HepG2 (cell line): ENCODE data around the gene ALG11. TPM values are rescaled to one million over a fixed set of nuclear protein-coding genes. Genes with fewer than 3 reads are reported as not detected.

ENCODE experiments used
- ARID2 ChIP-seq: sonication (generic); formaldehyde crosslinking; IDR thresholded peaks from 2 replicates; pipeline ENCODE4 v1.8.1; 2022; ENCODE audit warnings: mild to moderate bottlenecking, missing genetic modification reagents, borderline replicate concordance
- FOXJ3 ChIP-seq: sonication (generic); formaldehyde crosslinking; IDR thresholded peaks from 2 replicates; pipeline ENCODE4 v1.4.0; 2020; ENCODE audit warnings: missing genetic modification reagents, mild to moderate bottlenecking, borderline replicate concordance
- FOXP1 ChIP-seq, 2 experiments: fragments of 450-650 bp in 1 of 2; IDR thresholded peaks; 2 replicates each; pipeline ENCODE4 v1.6.1; 2017 to 2018; ENCODE audit warnings: antibody characterized with exemption in 1 of 2
- HOXA3 ChIP-seq: sonication (generic); formaldehyde crosslinking; IDR thresholded peaks from 2 replicates; pipeline ENCODE4 v1.5.0; 2020; ENCODE audit warnings: missing genetic modification reagents
- MED1 ChIP-seq: sonication (generic); formaldehyde crosslinking; IDR thresholded peaks from 2 replicates; pipeline ENCODE4 v1.4.0; 2020; ENCODE audit warnings: missing genetic modification reagents
- NFYB ChIP-seq: sonication (generic); formaldehyde crosslinking; IDR thresholded peaks from 2 replicates; pipeline ENCODE4 v1.4.0; 2020; ENCODE audit warnings: missing genetic modification reagents
- NR2F6 ChIP-seq, 2 experiments: IDR thresholded peaks; 2 replicates each; pipeline ENCODE4 v1.6.1; 2016; ENCODE audit warnings: antibody characterized with exemption in 1 of 2, mild to moderate bottlenecking in 1 of 2
- PCBP2 ChIP-seq: fragments of 200-400 bp; formaldehyde crosslinking; optimal IDR thresholded peaks from 2 replicates; pipeline ENCODE3; 2018; ENCODE audit warnings: low read length, low read depth; ENCODE audit not compliant: poor library complexity, severe bottlenecking
- RBM22 ChIP-seq: fragments of 200-400 bp; formaldehyde crosslinking; optimal IDR thresholded peaks from 2 replicates; pipeline ENCODE3; 2017; ENCODE audit warnings: mild to moderate bottlenecking, low read length, moderate library complexity
- RXRB ChIP-seq: IDR thresholded peaks from 2 replicates; pipeline ENCODE4 v1.6.1; 2016; ENCODE audit warnings: borderline replicate concordance, missing genetic modification reagents, missing compliant biosample characterization
- SAP130 ChIP-seq: IDR thresholded peaks from 2 replicates; pipeline ENCODE4 v1.6.1; 2016; ENCODE audit warnings: low read depth
- ZBTB7A ChIP-seq: sonication (generic); formaldehyde crosslinking; IDR thresholded peaks from 2 replicates; pipeline ENCODE4 v1.8.0; 2022; ENCODE audit warnings: mild to moderate bottlenecking, missing genetic modification reagents
- ZKSCAN8 ChIP-seq: IDR thresholded peaks from 2 replicates; pipeline ENCODE4 v1.6.1; 2016; ENCODE audit warnings: borderline replicate concordance, missing genetic modification reagents, missing compliant biosample characterization
- ZNF292 ChIP-seq: sonication (generic); formaldehyde crosslinking; IDR thresholded peaks from 2 replicates; pipeline ENCODE4 v1.8.1; 2022; ENCODE audit warnings: mild to moderate bottlenecking, low read depth, missing genetic modification reagents, borderline replicate concordance
- ZNF776 ChIP-seq: sonication (generic); formaldehyde crosslinking; IDR thresholded peaks from 2 replicates; pipeline ENCODE4 v1.4.0; 2020; ENCODE audit warnings: mild to moderate bottlenecking, missing genetic modification reagents
- ZSCAN29 ChIP-seq: sonication (generic); formaldehyde crosslinking; conservative IDR thresholded peaks from 2 replicates; pipeline ENCODE4 v1.4.0; 2020; ENCODE audit warnings: mild to moderate bottlenecking, missing genetic modification reagents
- polyA plus RNA-seq, 8 experiments: library from polyadenylated mRNA; depleted of rRNA in 3 of 8; stranded (reverse) in 7 of 8; unstranded in 1 of 8; fragments of >200 nt; fragmentation: Illumina TruSeq in 4 of 8; extraction: Trizol in 4 of 8; gene quantifications; 2 replicates each; pipeline versions ENCODE4 v1.2.1 to v1.2.3, GENCODE V29; 2011 to 2016; ENCODE audit warnings: low read depth in 4 of 8, missing spikeins in 1 of 8, mixed read lengths in 1 of 8; ENCODE audit not compliant: insufficient read depth in 1 of 8
- total RNA-seq, 5 experiments: library from RNA; depleted of rRNA; stranded (reverse); fragments of >200 nt; fragmentation: Illumina TruSeq; extraction: Trizol; gene quantifications; 2 replicates each; pipeline ENCODE4 v1.2.3, GENCODE V29; 2016; ENCODE audit warnings: low read depth in 1 of 5
- TF ChIP-seq, protein P1 (sequence below): IDR thresholded peaks from 2 replicates; pipeline ENCODE4 v1.4.0; 2020; ENCODE audit warnings: mild to moderate bottlenecking, missing genetic modification reagents
- TF ChIP-seq, protein P2 (sequence below): sonication (generic); formaldehyde crosslinking; IDR thresholded peaks from 2 replicates; pipeline ENCODE4 v1.5.1; 2020; ENCODE audit warnings: mild to moderate bottlenecking, missing genetic modification reagents
- TF ChIP-seq, protein P3 (sequence below): IDR thresholded peaks from 2 replicates; pipeline ENCODE4 v1.6.1; 2016; ENCODE audit warnings: low read depth, control low read depth
- TF ChIP-seq, protein P4 (sequence below): sonication (generic); formaldehyde crosslinking; IDR thresholded peaks from 2 replicates; pipeline ENCODE4 v1.5.0; 2020; ENCODE audit warnings: missing genetic modification reagents

The ALG11 gene
- total and polyA plus RNA-seq, 2 of the 13 experiments (the other 11 are each of a cell fraction or from before 2014, with no cell fraction given) = 14.7 to 27.9 TPM

DNA sequence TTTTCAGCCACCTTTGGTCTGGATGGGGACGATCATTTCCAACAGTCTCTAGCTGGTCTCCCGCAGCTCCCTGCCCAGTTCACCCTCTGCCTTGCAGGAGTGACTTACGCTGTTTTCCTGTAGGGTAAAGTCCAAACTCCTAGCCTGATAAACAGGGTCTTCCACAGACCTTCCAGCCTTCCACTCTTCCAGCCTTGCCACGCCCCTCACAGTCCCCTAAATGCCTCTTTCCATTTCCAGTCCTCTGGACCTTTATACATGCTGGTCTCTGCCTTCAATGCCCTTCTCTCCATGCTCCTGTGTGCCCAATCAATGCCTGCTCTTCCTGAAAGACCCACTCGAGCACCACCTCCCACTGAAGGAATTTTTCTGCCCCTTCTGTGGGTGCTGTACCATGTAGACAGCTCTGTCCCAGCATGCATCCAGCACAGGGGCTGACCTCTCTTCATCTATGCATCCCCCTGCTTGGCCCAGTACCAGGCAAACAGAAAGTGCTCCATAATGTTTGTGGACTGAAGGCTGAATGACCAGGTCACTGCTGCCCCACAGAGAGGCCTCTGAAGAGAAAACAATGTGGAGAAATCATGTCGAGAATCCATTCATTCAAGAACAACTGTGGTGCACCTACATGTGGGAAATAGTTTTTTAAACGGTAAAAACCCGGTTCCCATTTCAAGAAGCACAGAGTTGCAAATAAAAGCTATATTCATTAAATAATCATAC is 5.5 kb upstream of the ALG11 start (continued):
- TF ChIP-seq, protein P1, sequence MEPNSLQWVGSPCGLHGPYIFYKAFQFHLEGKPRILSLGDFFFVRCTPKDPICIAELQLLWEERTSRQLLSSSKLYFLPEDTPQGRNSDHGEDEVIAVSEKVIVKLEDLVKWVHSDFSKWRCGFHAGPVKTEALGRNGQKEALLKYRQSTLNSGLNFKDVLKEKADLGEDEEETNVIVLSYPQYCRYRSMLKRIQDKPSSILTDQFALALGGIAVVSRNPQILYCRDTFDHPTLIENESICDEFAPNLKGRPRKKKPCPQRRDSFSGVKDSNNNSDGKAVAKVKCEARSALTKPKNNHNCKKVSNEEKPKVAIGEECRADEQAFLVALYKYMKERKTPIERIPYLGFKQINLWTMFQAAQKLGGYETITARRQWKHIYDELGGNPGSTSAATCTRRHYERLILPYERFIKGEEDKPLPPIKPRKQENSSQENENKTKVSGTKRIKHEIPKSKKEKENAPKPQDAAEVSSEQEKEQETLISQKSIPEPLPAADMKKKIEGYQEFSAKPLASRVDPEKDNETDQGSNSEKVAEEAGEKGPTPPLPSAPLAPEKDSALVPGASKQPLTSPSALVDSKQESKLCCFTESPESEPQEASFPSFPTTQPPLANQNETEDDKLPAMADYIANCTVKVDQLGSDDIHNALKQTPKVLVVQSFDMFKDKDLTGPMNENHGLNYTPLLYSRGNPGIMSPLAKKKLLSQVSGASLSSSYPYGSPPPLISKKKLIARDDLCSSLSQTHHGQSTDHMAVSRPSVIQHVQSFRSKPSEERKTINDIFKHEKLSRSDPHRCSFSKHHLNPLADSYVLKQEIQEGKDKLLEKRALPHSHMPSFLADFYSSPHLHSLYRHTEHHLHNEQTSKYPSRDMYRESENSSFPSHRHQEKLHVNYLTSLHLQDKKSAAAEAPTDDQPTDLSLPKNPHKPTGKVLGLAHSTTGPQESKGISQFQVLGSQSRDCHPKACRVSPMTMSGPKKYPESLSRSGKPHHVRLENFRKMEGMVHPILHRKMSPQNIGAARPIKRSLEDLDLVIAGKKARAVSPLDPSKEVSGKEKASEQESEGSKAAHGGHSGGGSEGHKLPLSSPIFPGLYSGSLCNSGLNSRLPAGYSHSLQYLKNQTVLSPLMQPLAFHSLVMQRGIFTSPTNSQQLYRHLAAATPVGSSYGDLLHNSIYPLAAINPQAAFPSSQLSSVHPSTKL (CRISPR knock-in tag) = peak; percentile 30; the same call in 1 of the 2 replicates
- TF ChIP-seq ZKSCAN8 (CRISPR knock-in tag) (peak; percentile 90), ZNF292 (CRISPR knock-in tag) (0 out of 2 replicates have a peak, but pooled peaks have one; percentile 58), HOXA3 (CRISPR knock-in tag) (peak; percentile 35; the same call in 1 of the 2 replicates), FOXP1 (IDR thresholded peaks at IDR 0.05) (no peak), FOXP1 (CRISPR knock-in tag; IDR thresholded peaks at IDR 0.05) (no peak; the same call in 1 of the 2 replicates), NR2F6 (IDR thresholded peaks at IDR 0.05) (no peak), NR2F6 (CRISPR knock-in tag; IDR thresholded peaks at IDR 0.05) (0 out of 2 replicates have a peak, but pooled peaks have one; percentile 7), NFYB (CRISPR knock-in tag) (no peak), ARID2 (peak; percentile 36; the same call in 1 of the 2 replicates), SAP130 (peak; percentile 65), PCBP2 (no peak), ZNF776 (CRISPR knock-in tag) (no peak), RBM22 (no peak), MED1 (CRISPR knock-in tag) (peak; percentile 35; the same call in 1 of the 2 replicates), RXRB (peak; percentile 29; the same call in 1 of the 2 replicates), ZBTB7A (no peak), ZSCAN29 (0 out of 2 replicates have a peak, but pooled peaks have one; percentile 39), FOXJ3 (CRISPR knock-in tag) (0 out of 2 replicates have a peak, but pooled peaks have one; percentile 13)
- TF ChIP-seq, protein P2, sequence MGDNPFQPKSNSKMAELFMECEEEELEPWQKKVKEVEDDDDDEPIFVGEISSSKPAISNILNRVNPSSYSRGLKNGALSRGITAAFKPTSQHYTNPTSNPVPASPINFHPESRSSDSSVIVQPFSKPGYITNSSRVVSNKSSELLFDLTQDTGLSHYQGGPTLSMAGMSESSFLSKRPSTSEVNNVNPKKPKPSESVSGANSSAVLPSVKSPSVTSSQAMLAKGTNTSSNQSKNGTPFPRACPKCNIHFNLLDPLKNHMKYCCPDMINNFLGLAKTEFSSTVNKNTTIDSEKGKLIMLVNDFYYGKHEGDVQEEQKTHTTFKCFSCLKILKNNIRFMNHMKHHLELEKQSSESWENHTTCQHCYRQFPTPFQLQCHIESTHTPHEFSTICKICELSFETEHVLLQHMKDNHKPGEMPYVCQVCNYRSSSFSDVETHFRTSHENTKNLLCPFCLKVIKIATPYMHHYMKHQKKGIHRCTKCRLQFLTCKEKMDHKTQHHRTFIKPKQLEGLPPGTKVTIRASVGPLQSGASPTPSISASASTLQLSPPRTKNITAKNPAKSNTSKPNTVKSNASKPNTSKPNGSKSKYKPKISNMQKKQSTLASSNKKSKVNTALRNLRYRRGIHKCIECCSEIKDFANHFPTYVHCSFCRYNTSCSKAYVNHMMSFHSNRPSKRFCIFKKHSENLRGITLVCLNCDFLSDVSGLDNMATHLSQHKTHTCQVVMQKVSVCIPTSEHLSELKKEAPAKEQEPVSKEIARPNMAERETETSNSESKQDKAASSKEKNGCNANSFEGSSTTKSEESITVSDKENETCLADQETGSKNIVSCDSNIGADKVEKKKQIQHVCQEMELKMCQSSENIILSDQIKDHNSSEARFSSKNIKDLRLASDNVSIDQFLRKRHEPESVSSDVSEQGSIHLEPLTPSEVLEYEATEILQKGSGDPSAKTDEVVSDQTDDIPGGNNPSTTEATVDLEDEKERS (CRISPR knock-in tag) = no peak
- TF ChIP-seq, protein P3, sequence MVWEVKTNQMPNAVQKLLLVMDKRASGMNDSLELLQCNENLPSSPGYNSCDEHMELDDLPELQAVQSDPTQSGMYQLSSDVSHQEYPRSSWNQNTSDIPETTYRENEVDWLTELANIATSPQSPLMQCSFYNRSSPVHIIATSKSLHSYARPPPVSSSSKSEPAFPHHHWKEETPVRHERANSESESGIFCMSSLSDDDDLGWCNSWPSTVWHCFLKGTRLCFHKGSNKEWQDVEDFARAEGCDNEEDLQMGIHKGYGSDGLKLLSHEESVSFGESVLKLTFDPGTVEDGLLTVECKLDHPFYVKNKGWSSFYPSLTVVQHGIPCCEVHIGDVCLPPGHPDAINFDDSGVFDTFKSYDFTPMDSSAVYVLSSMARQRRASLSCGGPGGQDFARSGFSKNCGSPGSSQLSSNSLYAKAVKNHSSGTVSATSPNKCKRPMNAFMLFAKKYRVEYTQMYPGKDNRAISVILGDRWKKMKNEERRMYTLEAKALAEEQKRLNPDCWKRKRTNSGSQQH (CRISPR knock-in tag) = peak; percentile 78; the same call in 1 of the 2 replicates
- TF ChIP-seq, protein P4, sequence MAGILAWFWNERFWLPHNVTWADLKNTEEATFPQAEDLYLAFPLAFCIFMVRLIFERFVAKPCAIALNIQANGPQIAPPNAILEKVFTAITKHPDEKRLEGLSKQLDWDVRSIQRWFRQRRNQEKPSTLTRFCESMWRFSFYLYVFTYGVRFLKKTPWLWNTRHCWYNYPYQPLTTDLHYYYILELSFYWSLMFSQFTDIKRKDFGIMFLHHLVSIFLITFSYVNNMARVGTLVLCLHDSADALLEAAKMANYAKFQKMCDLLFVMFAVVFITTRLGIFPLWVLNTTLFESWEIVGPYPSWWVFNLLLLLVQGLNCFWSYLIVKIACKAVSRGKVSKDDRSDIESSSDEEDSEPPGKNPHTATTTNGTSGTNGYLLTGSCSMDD (CRISPR knock-in tag) = no peak
